Muscle of leg (tissue), 11 donors: ENCODE data around the gene C16orf74. TPM values are rescaled to one million over a fixed set of nuclear protein-coding genes. Genes with fewer than 3 reads are reported as not detected.

Source experiments
- DNase-seq: peaks from one replicate; pipeline ENCODE4 v3.0.0; 2013
- H3K27ac ChIP-seq: one replicate; pipeline ENCODE4 v1.5.1; 2013; ENCODE audit warnings: mild to moderate bottlenecking, low read length, control low read depth
- H3K27me3 ChIP-seq: one replicate; pipeline ENCODE4 v1.6.1; 2013; ENCODE audit warnings: low read length; ENCODE audit not compliant: control insufficient read depth, insufficient read depth
- H3K36me3 ChIP-seq: one replicate; pipeline ENCODE4 v1.6.1; 2013; ENCODE audit warnings: low read length; ENCODE audit not compliant: control insufficient read depth, insufficient read depth
- H3K4me1 ChIP-seq: one replicate; pipeline ENCODE4 v1.6.1; 2013; ENCODE audit warnings: low read length; ENCODE audit not compliant: control insufficient read depth, insufficient read depth
- H3K4me3 ChIP-seq: one replicate; pipeline ENCODE4 v1.5.1; 2013; ENCODE audit warnings: low read length, control low read depth
- H3K9me3 ChIP-seq: replicated peaks from 2 replicates; pipeline ENCODE4 v1.6.1; 2013; ENCODE audit warnings: low read depth, low read length; ENCODE audit not compliant: control insufficient read depth
- whole genome bisulfite sequencing: methylation state at CpG from one replicate; pipeline ENCODE4 v1.1.5; 2013; ENCODE audit warnings: missing lambda C conversion rate; ENCODE audit not compliant: insufficient coverage; 5-methylcytosine and 5-hydroxymethylcytosine counted together
- polyA plus RNA-seq, 8 donors: library from polyadenylated mRNA; unstranded; fragments of 120-200 nt; gene quantifications; one replicate each; pipeline versions ENCODE4 v1.2.1 to v1.2.3, GENCODE V29; 2013; ENCODE audit warnings: inconsistent platforms in 1 of 8, low replicate concordance in 1 of 8; ENCODE audit not compliant: insufficient read length in 8 of 8, insufficient read depth in 1 of 8
- total RNA-seq: library from RNA; stranded (reverse); fragments of 120-200 nt; gene quantifications from one replicate; pipeline ENCODE4 v1.2.4, GENCODE V29; 2013

The C16orf74 gene
- total and polyA plus RNA-seq, 9 donors, result 1.2 to 2.9 (median 1.8) TPM

DNA sequence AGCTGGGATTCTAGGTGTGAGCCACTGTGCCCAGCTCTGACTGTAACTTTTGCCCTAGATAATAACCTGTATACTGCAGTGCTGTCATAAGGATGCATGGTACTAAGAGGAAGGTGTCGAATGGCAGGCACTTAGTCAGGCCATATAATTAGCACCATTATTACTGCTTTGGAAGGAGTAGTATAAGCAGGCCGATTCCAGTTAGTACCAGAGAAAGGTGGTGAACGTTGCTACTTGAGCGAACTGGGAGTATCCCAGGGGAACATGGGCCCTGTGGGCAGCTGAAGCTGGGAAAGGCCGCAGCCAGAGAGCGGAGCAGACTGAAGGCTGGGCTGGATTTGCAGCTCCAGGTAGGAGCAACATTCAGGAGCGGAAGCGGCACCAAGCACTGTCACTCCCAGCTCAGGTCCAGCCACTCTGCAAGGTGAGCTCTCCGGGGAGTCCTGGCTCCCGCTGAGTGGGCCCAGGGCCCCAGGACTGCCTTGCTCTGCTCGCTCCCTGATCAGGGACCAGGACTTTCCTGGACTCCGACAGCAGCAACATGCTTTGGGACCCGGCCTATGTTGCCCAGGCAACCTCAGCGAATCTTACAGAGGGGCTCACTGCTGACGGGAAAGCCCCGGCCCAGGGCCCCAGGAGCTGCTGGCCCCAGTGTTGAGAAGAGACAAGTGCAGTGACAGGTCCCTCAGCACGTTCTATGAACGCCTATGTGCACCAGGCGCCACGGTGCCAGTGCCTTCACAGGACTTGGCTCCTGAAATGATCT, 28.6 kb downstream of the C16orf74 start:
- Histone ChIP-seq H3K27ac (no peak overlapping the region), H3K4me3 (no peak overlapping the region), H3K9me3 (no peaks in the 10 kb centered on the region), H3K36me3 (no peaks in the 10 kb centered on the region), H3K4me1 (peaks cover 11% of the 10 kb centered on the region), H3K27me3 (peaks cover 17% of the 10 kb centered on the region)
- WGBS, result 60% methylated on average over 19 of the region's 20 CpGs
- no peak for DNase-seq

DNA sequence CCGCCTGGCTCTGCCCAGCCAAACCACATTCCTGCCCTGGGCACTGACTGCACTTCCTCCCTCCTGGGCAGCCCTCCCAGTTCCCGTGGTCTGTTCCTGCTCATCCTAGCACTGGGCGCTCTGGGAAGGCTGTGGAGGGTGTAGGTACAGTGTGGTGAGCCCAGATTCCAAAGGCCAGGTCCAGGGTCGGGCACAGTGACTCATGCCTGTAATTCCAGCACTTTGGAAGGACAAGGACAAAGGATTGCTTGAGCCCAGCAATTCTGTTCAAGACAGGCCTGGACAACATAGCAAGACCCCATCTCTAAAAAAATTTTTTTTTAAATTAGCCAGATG, 30.6 kb downstream of the C16orf74 start:
- DNase-seq, result no peak
- WGBS, result 72% methylated on average over 2 of the region's 4 CpGs
- Histone ChIP-seq H3K27ac (no peak overlapping the region), H3K4me1 (peaks cover 31% of the 10 kb centered on the region), H3K4me3 (no peak overlapping the region), H3K27me3 (peaks cover 9% of the 10 kb centered on the region), H3K9me3 (no peaks in the 10 kb centered on the region), H3K36me3 (no peaks in the 10 kb centered on the region)

DNA sequence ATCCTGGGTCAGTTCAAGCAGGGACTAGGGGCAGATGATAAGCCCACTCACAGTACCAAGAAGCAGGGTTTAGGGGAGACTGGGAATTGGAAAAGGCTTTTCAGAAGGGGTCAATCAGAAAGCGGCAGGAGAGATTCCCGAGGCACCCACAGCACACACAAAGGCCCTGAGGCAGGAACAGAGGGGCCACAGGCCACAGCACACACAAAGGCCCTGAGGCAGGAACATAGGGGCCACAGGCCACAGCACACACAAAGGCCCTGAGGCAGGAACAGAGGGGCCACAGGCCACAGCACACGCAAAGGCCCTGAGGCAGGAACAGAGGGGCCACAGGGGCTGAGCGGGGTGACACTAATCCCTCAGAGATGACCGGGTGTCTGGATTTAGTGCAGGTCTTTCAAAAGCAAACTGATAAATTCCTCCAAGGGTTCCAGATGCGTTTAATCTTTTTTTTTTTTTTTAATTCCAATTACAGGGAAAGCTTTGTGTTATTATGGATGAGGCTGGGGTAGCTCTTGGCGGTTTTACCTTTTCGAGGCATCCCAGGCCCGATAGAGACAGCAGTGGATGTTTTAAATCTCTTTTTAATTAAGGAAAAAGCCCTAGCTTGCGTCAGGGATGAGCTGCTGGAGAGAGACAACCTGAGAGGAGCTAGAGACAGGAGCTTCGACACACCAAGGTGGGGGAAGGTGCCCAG, 31.1 kb downstream of the C16orf74 start:
- Histone ChIP-seq H3K9me3 (no peaks in the 10 kb centered on the region), H3K27me3 (peaks cover 6% of the 10 kb centered on the region), H3K4me1 (peaks cover 32% of the 10 kb centered on the region), H3K36me3 (no peaks in the 10 kb centered on the region), H3K4me3 (no peak overlapping the region), H3K27ac (no peak overlapping the region)
- no peak for DNase-seq
- WGBS, result 100% methylated on average over 5 of the region's 11 CpGs

DNA sequence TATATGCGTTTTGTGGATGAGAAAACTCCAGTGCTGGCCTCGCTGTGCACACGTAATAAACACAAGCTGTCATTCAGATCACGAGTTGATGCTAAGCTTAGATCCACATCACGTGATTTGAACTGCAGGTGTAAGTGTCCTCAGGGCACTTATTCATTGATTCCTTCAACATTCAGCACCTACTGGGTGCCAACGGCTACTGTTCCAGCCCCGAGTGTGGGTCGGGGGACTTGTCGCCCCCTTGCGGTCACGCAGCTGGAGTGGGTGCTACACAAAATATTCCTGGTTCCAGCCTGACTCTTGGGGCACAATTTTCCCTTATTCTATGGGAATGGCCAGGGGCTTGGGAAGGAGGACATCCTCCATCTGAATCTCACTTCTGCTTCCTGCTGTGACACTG, 32.2 kb downstream of the C16orf74 start:
- Histone ChIP-seq H3K4me1 (peaks cover 34% of the 10 kb centered on the region), H3K27ac (no peak overlapping the region), H3K4me3 (no peak overlapping the region), H3K36me3 (no peaks in the 10 kb centered on the region), H3K9me3 (no peaks in the 10 kb centered on the region), H3K27me3 (peaks cover 3% of the 10 kb centered on the region)
- no peak for DNase-seq
- 51% methylated on average over 4 of the region's 11 CpGs for WGBS

DNA sequence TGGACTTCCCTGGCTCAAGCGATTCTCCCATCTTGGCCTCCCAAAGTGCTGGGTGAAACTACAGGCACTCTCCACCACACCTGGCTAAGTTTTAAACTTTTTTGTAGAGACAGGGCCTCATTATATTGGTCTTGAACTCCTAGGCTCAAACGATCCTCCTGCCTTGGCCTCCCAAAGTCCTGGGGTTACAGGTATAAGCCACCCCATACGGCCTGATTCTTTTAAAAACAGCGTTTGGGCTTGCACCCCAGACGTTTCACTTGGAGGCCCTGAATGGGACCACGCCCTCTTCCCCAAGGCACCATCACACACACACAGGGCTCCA, 32.8 kb downstream of the C16orf74 start:
- Histone ChIP-seq H3K4me3 (no peak overlapping the region), H3K9me3 (no peaks in the 10 kb centered on the region), H3K36me3 (no peaks in the 10 kb centered on the region), H3K4me1 (peaks cover 34% of the 10 kb centered on the region), H3K27ac (no peak overlapping the region), H3K27me3 (peaks cover 3% of the 10 kb centered on the region)
- DNase-seq, result no peak
- 48% methylated on average over 6 of the region's 6 CpGs for WGBS

DNA sequence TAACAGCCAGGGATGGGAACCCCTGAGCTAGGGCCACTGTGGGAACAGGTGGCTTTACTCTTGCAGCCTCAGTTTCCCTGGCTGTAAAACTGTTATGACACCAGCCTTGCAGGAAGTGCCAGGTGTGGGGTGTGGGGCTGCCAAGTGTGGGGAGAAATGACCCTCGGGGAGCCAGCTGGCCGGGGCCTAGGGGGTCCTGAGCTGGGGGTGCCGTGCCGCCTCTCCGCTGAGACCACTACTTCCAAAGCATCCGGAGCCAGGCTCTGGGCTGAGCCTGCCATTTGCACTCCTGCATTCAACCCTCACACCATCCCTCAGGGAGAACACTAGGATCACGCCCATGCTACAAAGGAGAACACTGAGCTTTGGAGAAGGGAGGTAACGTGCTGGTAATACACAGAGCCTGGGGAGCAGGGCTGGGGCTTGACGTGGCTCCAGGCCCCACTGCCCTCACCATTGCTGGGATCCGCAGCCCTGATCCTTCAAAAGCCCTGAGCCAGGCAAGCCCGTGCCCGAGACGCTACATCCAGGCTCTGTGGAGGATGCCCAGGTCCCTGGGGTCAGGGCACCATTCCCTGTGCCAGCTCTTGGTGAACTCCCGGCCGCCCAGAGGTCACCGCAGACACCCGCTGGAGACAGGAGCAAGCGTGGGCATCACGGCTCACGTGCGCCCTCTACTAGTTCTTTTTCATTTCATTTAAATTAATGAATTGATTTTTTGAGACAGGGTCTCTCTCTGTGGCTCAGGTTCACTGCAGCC, 33.3 kb downstream of the C16orf74 start:
- WGBS, result 48% methylated on average over 8 of the region's 21 CpGs
- Histone ChIP-seq H3K4me1 (peaks cover 34% of the 10 kb centered on the region), H3K9me3 (no peaks in the 10 kb centered on the region), H3K4me3 (no peak overlapping the region), H3K36me3 (no peaks in the 10 kb centered on the region), H3K27me3 (peaks cover 3% of the 10 kb centered on the region), H3K27ac (no peak overlapping the region)
- DNase-seq, result peak; percentile 74

DNA sequence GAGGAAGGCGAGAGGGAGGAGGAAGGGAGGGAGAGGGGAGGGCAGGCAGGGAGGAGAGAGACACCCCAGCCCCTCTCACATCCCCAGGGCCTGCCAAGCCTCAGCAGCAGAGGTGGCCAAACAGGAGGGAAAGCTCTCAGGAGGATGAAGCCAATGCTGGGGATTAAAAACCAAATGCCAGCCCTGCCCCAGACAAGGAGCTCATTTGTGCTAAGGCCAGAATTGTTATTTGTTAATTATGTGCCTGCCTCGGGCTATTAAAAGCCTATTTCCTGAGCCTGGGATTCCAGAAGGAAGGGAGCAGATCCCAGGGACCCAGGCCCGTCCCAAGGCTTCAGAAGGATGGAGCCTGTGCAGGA, 34.2 kb downstream of the C16orf74 start:
- no peak for DNase-seq
- Histone ChIP-seq H3K27ac (no peak overlapping the region), H3K27me3 (peaks cover 3% of the 10 kb centered on the region), H3K36me3 (no peaks in the 10 kb centered on the region), H3K9me3 (peaks cover 8% of the 10 kb centered on the region), H3K4me3 (no peak overlapping the region), H3K4me1 (peaks cover 34% of the 10 kb centered on the region)
- 36% methylated on average over 2 of the region's 3 CpGs for WGBS

DNA sequence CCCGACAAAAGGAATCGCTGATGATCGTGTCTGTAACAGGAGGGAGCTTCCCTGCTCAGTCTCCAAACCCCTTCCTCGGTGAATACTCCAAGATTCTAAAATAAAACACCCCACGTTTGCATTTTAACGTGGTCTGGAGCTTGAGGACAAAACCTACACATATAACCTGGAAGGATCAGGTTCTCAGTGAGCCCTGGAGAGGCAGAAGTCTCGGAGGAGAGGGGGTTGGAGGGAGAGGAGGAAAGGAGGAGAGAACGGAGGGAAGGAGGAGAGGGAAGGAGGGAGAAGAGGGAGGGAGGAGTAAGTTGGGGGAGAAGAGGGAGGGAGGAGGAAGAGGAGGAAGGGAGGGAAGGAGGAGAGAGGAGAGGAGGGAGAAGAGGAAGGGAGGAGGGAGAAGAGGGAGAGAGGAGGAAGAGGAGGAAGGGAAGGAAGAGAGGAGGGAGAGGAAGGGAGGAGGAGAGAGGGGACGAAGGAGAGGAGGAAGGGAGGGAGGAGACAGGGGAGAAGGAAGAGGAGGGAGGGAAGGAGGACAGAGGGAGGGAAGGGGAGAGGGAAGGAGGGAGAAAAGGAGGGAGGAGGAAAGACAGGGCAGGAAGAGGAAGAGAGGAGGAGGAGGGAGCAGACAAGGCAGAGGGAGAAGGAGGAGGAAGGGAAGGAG, 34.7 kb downstream of the C16orf74 start:
- H3K36me3 ChIP-seq, result no peaks in the 10 kb centered on the region
- peaks cover 34% of the 10 kb centered on the region for H3K4me1 ChIP-seq
- DNase-seq, result peak; percentile 54
- H3K9me3 ChIP-seq, result peaks cover 9% of the 10 kb centered on the region
- peak overlapping the region; percentile 82 for H3K27ac ChIP-seq
- 24% methylated on average over 4 of the region's 9 CpGs for WGBS
- peaks cover 3% of the 10 kb centered on the region for H3K27me3 ChIP-seq
- no peak overlapping the region for H3K4me3 ChIP-seq

DNA sequence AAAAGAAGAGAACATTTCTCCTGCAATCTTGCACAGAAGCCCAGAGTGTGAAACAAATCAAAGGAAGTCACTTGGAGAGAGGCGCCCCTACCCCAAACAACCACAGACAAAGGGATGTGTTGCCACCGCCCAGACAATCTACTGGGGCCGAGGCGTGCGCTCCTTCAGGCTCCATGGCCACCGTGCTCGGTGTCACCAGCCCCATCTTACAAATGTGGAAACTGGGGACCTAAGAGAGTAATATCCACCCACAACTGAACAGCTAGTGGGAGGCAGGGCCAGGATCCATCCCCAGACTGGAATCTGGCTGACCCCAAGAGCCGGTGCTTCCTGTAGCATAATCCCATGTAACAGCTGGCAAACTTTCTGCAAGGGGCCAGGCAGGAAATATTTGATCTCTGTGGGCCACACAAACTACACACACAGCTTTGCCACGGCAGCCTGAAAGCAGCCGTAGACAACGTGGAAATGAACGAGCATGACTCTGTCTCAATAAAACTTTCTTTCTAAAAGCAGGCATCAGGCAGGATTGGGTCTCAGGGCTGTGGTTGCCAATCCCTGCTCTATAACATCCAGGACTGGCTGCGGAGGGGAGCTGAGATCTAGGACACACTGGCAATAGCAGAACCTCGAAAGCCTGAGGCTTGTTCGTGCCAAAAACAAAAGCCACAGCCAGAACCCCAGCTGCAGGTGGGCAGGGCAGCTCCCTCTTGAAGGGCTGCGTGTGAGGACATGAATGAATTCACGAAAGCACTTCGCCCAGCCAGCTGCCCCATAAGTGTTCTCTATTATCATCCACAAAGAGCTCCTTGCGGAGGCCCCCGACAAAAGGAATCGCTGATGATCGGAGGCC, 35.5 kb downstream of the C16orf74 start:
- Histone ChIP-seq H3K27me3 (peaks cover 5% of the 10 kb centered on the region), H3K4me3 (no peak overlapping the region), H3K36me3 (no peaks in the 10 kb centered on the region), H3K27ac (peak overlapping the region; percentile 82), H3K9me3 (peaks cover 9% of the 10 kb centered on the region), H3K4me1 (peaks cover 34% of the 10 kb centered on the region)
- 4% methylated on average over 8 of the region's 22 CpGs for WGBS
- DNase-seq, result peak; percentile 88
